GM19099 (cell line): ENCODE measurements around the gene IPPK.

Experiments used
- POLR2A ChIP-seq: IDR thresholded peaks from 3 replicates; pipeline ENCODE4 v1.6.1; 2011; ENCODE audit warnings: low read depth; ENCODE audit not compliant: insufficient read length; ENCODE audit errors: extremely low read depth

The IPPK gene

DNA sequence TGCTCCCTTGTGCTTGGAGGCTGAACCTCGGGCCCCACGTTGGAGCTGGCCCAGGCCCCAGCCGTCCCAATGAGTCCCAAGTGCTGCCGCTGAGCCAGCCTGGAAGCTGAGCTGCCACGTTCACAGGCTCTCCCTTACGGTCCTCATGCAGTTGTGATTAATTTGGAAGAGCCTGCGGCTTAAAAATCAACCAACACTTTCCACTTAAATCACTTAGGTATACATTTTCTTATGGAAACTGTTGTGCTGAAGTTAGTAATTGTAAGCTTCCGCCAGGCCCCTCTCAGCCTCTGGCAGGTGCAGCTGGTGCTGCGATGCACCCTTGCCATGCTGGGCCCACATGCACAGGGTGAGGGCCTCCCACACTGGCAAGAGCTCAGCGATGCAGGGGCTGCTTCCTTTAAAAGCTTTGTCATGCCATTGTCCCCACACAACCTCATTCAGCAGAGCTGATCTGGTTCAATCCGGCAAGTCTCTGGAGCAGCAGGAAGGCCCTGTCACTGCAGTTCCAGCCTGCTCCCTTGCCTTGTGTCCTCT lies 61.0 kb downstream of the IPPK start:
- TF ChIP-seq POLR2A, result no peak

DNA sequence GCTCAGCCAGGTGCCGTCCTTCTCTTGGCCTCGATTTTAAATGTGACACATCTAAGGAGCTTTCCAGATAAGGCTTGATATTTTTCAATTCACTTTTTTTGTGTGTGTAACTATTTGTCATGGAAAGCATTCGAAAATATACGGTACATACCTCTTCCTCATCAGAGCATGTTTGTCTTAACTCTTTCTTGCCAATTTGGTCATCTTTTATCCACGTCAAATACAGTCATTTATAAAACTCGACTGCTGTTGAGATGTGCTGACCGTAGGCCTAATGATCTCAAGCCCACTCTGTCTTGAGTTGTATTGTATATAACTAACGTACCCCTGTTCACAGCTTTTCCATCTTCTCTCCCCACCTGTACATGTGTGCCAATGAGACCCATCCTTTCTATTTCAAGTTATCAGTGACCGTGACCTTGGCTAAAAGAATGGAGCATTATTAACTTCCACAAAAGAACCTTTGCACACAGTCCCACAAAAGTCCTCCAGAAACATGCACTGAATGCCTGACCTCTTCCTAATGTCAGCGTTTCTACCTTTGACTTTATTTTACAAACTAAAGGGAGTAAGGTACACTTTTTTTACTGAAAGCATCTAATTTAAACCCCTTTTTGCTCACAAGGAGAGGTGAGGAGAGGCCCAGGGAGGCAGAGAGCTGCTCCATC lies 61.6 kb downstream of the IPPK start:
- TF ChIP-seq POLR2A, result no peak

- no peak for TF ChIP-seq POLR2A
These were observed 62.2 kb downstream of the IPPK start for GRCh38 chr9:92607773-92608172.

DNA sequence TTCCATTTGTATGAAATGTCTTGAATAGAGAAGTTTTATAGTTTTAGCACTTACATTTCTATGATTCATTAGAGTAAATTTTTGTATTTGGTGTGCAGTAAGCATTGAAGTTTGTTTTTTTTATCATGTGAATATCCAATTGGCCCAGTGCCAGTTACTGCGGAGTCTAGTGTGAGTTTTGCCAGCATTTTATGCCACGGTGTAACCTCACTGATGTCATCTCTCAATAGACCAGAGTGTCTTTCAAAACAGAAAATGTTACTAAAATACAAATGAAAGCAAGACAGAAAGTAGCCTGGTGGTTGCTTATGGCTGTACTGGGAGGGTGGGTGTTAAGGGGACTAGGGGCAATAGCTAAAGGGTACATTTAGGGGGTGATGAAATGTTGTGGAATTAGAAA lies 62.8 kb downstream of the IPPK start:
- TF ChIP-seq POLR2A, result no peak

GRCh38 chr9:92605224-92605623 lies 64.7 kb downstream of the IPPK start:
- TF ChIP-seq POLR2A, result no peak

DNA sequence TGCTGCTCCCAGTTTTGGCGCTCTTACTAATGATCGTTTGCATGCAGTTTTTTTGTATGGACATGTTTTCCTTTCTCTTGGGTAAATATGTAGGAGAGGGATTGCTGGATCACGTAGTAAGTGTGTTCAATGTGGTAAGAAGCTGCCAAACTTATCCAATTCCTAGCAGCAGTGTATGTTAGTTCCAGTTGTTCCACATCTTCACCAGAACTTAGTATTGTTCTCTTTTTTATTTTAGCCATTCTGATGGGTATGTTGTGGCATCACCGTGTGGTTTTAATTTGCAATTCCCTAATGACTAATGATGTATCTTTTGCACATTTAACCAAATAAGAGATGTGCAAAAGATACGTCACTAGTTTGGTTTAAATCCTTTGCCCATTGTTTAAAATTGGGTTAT lies 65.9 kb downstream of the IPPK start:
- no peak for TF ChIP-seq POLR2A

DNA sequence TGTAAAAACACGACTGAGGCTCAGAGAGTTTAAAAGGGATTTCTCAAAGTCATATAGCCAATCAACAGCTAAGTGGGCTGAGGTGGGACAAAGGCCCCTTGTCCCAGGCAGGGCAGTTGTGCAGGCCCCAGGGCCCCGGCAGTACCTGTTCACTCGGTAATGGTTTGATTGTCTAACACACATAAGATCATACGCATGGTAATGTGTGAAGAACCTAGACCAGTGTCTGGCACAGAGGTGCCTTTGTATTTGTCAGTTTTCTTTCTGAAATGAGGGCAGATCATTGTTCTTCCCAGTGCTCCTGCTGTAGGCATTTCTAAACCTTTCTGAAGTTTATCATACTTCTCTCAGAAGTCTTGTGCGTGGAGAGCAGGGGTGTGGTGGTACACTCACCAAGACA lies 66.8 kb downstream of the IPPK start:
- no peak for TF ChIP-seq POLR2A

GRCh38 chr9:92602413-92602812 lies 67.5 kb downstream of the IPPK start:
- TF ChIP-seq POLR2A, result no peak

GRCh38 chr9:92601451-92601850 lies 68.5 kb downstream of the IPPK start:
- TF ChIP-seq POLR2A, result no peak

DNA sequence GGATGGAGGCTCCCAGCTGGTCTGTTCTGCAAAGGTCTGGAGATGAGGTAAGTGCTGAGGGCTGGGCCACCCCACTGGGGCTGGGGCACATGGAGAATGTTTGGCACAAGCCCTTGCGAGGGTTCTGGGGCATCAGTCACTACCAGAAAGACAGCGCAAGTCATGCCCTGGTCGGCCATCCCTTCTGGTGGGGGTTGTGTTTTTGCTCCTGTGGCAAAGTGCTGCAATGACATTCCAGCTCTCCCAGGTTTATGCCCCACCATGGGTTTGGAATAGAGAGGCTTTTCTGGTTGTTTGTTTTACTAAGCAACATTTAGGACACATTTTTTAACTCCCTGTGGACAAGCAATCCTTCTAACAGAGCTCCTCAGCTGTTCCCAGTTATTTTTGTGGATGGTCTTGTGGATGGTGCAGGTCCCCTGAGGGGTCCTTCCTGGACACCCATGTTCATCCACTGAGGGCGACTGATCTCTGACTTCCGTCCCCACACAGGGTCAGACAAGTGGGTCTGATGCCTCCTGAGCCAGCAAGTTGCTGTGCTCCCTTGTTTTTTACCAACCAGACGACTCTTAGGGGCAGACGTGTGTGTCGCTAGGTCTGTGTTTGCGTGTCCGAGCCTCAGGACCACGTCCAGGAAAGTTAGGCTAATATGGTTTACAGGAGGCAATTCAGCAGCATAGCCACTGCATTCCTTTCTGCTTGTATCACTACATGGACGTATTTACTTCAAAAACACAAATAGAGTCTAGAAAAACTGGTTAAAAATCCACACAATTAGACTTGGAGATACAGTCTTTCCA lies 69.3 kb downstream of the IPPK start:
- TF ChIP-seq POLR2A, result no peak

DNA sequence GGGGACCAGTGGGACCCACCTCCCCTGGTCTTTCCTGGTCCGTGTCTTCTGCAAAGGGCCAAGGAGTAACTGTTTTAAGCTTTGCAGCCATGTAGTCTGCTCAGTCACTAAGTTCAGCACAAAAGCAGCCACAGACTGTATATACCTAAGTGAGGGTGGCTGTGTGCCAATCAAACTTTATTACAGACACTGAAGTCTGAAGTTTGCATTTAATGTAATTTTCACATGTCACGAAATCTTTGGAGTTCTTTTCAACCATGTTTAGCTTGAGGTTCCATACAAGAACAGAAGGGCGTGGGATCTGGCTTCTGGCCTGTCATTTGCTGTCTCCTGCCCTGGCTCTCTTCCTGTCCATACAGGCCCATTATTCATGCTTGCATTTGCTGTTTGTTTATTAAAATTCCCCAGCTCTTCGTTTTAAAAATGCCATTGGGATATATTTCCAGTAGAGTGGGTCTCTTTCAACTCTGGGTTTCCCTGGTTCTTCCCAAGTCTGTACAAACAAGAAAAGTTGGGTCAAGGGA lies 69.9 kb downstream of the IPPK start:
- TF ChIP-seq POLR2A, result no peak

GRCh38 chr9:92598382-92598781 lies 71.5 kb downstream of the IPPK start:
- no peak for TF ChIP-seq POLR2A

DNA sequence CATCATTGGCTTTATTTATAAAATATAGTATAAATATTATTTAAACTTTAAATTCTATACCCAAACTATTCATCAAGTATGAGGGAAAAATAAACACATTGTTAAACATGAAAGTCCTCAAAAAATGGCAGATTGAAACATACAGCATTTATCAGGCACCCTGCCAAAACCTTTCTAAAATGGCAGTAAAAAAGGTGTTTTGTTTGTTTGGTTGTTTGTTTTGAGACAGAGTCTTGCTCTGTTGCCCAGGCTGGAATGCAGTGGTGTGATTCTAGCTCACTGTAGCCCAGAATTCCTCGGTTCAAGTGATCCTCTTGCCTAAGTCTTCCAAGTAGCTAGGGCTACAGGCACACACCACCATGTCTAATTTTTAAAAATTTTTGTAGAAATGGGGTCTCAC lies 74.0 kb downstream of the IPPK start:
- no peak for TF ChIP-seq POLR2A

GRCh38 chr9:92592946-92593861 lies 76.7 kb downstream of the IPPK start:
- no peak for TF ChIP-seq POLR2A

DNA sequence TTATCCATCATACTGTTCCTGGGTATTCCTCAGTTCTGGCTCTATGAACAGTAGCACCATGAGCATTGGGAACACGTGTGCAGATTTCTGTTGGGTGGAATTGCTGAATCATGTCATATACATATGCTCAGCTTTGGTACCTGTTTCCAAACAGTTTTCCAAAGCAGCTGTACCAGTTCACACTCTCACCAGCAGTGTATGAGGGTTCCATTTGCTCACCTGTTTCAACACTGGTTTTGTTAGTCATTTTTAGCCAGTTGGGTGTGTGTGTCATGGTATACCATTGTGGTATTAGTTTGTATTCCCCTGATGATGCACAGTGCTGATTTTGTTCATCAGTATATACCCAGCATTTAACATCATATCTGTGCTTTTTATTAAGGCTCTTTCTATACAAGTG lies 77.4 kb downstream of the IPPK start:
- no peak for TF ChIP-seq POLR2A
